ENCODE results near the gene SNX8. TPM values are rescaled to one million over a fixed set of nuclear protein-coding genes. Genes with fewer than 3 reads are reported as not detected.

Gene SNX8
- total and polyA plus RNA-seq, 9 of the 15 experiments (the other 6 are each of a cell fraction or from before 2014, with no cell fraction given), result 2.7 to 51.6 (median 16.9) TPM

DNA sequence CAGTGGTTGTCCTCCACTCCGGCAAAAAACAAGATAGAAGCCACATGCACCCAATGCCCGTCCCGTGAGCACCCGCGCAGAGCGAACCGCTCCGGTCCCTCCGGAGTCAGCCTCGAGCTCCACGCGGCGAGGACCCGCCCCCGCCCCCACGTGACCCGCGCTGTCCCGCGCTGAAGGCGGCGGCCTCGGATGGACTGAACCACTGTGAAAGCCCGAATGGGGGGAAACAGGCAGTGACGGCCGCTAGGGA, 39.6 kb upstream of the SNX8 start (continued):
- TF ChIP-seq HOXB6 (CRISPR knock-in tag; IDR thresholded peaks at IDR 0.05; ENCODE audit: borderline replicate concordance) (no peak), RHOXF2B (CRISPR knock-in tag; conservative IDR thresholded peaks at IDR 0.05) (no peak), MAFG (tag; conservative IDR thresholded peaks at IDR 0.05) (no peak), ZNF347 (CRISPR knock-in tag; IDR thresholded peaks at IDR 0.05; ENCODE audit: low read depth) (no peak), DIDO1 (tag; IDR thresholded peaks at IDR 0.05; ENCODE audit: low read depth) (peak; percentile 5; the same call in 1 of the 2 replicates), ZNF407 (IDR thresholded peaks at IDR 0.05; ENCODE audit: low read depth) (no peak), ZNF77 (CRISPR knock-in tag; IDR thresholded peaks at IDR 0.05) (no peak), SIRT6 (IDR thresholded peaks at IDR 0.05; ENCODE audit: low read depth, low read length) (no peak), FUS (optimal IDR thresholded peaks at IDR 0.05; ENCODE audit: low read depth, low read length) (no peak), NEUROD1 (IDR thresholded peaks at IDR 0.05; ENCODE audit: borderline replicate concordance, low read depth, low read length, partially characterized antibody) (no peak), SMARCA5 (IDR thresholded peaks at IDR 0.05) (no peak)
- TF ChIP-seq, protein P1, sequence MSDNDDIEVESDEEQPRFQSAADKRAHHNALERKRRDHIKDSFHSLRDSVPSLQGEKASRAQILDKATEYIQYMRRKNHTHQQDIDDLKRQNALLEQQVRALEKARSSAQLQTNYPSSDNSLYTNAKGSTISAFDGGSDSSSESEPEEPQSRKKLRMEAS (CRISPR knock-in tag; IDR thresholded peaks at IDR 0.05), result peak; percentile 100
- TF ChIP-seq, protein P2, sequence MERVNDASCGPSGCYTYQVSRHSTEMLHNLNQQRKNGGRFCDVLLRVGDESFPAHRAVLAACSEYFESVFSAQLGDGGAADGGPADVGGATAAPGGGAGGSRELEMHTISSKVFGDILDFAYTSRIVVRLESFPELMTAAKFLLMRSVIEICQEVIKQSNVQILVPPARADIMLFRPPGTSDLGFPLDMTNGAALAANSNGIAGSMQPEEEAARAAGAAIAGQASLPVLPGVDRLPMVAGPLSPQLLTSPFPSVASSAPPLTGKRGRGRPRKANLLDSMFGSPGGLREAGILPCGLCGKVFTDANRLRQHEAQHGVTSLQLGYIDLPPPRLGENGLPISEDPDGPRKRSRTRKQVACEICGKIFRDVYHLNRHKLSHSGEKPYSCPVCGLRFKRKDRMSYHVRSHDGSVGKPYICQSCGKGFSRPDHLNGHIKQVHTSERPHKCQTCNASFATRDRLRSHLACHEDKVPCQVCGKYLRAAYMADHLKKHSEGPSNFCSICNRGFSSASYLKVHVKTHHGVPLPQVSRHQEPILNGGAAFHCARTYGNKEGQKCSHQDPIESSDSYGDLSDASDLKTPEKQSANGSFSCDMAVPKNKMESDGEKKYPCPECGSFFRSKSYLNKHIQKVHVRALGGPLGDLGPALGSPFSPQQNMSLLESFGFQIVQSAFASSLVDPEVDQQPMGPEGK (CRISPR knock-in tag; IDR thresholded peaks at IDR 0.05; ENCODE audit: borderline replicate concordance), result peak; percentile 68; the same call in 1 of the 2 replicates
- TF ChIP-seq, protein P3, sequence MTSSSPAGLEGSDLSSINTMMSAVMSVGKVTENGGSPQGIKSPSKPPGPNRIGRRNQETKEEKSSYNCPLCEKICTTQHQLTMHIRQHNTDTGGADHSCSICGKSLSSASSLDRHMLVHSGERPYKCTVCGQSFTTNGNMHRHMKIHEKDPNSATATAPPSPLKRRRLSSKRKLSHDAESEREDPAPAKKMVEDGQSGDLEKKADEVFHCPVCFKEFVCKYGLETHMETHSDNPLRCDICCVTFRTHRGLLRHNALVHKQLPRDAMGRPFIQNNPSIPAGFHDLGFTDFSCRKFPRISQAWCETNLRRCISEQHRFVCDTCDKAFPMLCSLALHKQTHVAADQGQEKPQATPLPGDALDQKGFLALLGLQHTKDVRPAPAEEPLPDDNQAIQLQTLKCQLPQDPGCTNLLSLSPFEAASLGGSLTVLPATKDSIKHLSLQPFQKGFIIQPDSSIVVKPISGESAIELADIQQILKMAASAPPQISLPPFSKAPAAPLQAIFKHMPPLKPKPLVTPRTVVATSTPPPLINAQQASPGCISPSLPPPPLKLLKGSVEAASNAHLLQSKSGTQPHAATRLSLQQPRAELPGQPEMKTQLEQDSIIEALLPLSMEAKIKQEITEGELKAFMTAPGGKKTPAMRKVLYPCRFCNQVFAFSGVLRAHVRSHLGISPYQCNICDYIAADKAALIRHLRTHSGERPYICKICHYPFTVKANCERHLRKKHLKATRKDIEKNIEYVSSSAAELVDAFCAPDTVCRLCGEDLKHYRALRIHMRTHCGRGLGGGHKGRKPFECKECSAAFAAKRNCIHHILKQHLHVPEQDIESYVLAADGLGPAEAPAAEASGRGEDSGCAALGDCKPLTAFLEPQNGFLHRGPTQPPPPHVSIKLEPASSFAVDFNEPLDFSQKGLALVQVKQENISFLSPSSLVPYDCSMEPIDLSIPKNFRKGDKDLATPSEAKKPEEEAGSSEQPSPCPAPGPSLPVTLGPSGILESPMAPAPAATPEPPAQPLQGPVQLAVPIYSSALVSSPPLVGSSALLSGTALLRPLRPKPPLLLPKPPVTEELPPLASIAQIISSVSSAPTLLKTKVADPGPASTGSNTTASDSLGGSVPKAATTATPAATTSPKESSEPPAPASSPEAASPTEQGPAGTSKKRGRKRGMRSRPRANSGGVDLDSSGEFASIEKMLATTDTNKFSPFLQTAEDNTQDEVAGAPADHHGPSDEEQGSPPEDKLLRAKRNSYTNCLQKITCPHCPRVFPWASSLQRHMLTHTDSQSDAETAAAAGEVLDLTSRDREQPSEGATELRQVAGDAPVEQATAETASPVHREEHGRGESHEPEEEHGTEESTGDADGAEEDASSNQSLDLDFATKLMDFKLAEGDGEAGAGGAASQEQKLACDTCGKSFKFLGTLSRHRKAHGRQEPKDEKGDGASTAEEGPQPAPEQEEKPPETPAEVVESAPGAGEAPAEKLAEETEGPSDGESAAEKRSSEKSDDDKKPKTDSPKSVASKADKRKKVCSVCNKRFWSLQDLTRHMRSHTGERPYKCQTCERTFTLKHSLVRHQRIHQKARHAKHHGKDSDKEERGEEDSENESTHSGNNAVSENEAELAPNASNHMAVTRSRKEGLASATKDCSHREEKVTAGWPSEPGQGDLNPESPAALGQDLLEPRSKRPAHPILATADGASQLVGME (CRISPR knock-in tag; IDR thresholded peaks at IDR 0.05), result no peak

Data from K562 (cell line).